ENCODE data around the gene CCDC102A. TPM values are rescaled to one million over a fixed set of nuclear protein-coding genes. Genes with fewer than 3 reads are reported as not detected.

CCDC102A gene
- total RNA-seq, 6 donors from 2014 or later = 8.2 to 41.9 (median 16.5) TPM

- WGBS, 2 donors = 91 to 92% methylated on average over 6 to 8 of the region's 8 CpGs
- no peaks in the 10 kb centered on the region for H3K27me3 ChIP-seq
- no peaks in the 10 kb centered on the region for H3K9me3 ChIP-seq
- ATAC-seq (ENCODE audit: low FRiP score in 2 of 2) (no peak), DNase-seq (no peak)
- TF ChIP-seq EP300 (IDR thresholded peaks at IDR 0.05) (no peak), CTCF (IDR thresholded peaks at IDR 0.05) (no peak), POLR2AphosphoS5 (IDR thresholded peaks at IDR 0.05) (no peak)
- peak overlapping the region in 3 of 4 donors; percentile 83 to 92 (median 86) for H3K4me3 ChIP-seq
- peaks cover 17 to 35% (median 22%) of the 10 kb centered on the region in 4 donors for H3K4me1 ChIP-seq
- H3K27ac ChIP-seq = peak overlapping the region; percentile 7 to 83 (median 80)
- H3K36me3 ChIP-seq = no peaks in the 10 kb centered on the region
Measured at GRCh38 chr16:57486858-57487834, 49.2 kb downstream of the CCDC102A start.

- Histone ChIP-seq H3K36me3 (no peaks in the 10 kb centered on the region), H3K4me3 (peak within 1 kb of the TSS; percentile 77 to 92 (median 84)), H3K27ac (peak within 1 kb of the TSS; percentile 67 to 84 (median 80)), H3K4me1 (peaks cover 17 to 35% (median 22%) of the 10 kb centered on the region in 4 donors), H3K27me3 (no peaks in the 10 kb centered on the region), H3K9me3 (no peaks in the 10 kb centered on the region)
- ATAC-seq (ENCODE audit: low FRiP score in 2 of 2) (peak; percentile 87 to 97), DNase-seq (peak; percentile 81 to 98)
- 3 to 14% methylated on average over 3 to 19 of the region's 73 CpGs for WGBS, 2 donors
- no peak for TF ChIP-seq EP300 (IDR thresholded peaks at IDR 0.05)
- peak in 1 of 6 experiments; percentile 8 for TF ChIP-seq CTCF (IDR thresholded peaks at IDR 0.05)
- peak in 1 of 4 donors; percentile 41 for TF ChIP-seq POLR2A (IDR thresholded peaks at IDR 0.05)
Measured at GRCh38 chr16:57485916-57486857, 50.2 kb downstream of the CCDC102A start, which contains the start of gene DOK4. Gene DOK4, minus strand, starts transcription at chr16:57486493. Its CDS starts 6,986 bp downstream, at chr16:57479507.

DNA sequence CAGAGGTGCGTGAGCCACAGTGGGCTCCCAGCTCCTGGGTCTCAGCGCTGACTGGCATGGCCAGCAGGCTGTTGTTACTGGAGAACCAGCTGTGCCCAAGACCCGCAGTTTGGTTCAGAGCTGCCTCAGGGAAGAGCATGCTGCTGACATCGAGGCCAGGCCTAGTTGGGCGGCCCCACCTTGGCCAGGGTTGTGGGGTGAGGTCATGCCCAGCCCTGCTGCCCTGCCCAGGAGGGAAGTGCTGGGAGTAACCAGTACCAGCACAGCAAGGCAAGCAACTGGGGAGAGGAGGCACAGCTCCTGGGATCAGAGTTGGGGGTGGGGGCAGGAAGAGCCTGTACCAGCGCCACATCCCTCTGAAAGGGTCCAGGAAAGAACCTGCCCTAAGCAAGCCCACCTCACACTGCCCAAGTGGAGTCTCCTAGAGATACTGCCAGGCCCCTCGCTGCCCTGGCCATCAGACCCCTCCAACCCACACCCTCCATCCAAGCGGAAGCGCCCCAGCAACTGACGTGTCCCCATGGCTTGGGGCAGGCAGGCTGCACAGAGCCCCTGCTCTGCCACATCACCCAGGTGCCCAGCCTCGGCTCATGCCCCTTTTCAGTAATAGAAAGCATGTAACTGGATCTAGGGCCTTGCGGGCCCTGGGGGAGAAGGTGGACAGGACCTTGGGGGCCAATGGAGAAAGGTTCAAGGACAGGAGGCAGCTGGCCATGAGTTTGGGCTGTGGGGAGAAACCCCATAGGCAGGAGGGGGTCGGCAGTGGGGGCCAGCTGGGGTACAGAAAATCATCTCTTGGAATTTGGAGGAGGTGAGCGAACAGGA lies 51.1 kb downstream of the CCDC102A start:
- peaks cover 21 to 42% (median 29%) of the 10 kb centered on the region in 4 donors for H3K4me1 ChIP-seq
- no peaks in the 10 kb centered on the region for H3K27me3 ChIP-seq
- H3K9me3 ChIP-seq = no peaks in the 10 kb centered on the region
- TF ChIP-seq EP300 (IDR thresholded peaks at IDR 0.05) (no peak), POLR2AphosphoS5 (IDR thresholded peaks at IDR 0.05) (no peak), CTCF (IDR thresholded peaks at IDR 0.05) (no peak), POLR2A (IDR thresholded peaks at IDR 0.05) (no peak)
- peak; percentile 60 to 67 for DNase-seq
- H3K27ac ChIP-seq = peak overlapping the region; percentile 67 to 84 (median 80)
- H3K36me3 ChIP-seq = no peaks in the 10 kb centered on the region
- 45 to 58% methylated on average over 4 to 12 of the region's 14 CpGs for WGBS, 2 donors
- peak overlapping the region; percentile 77 to 92 (median 84) for H3K4me3 ChIP-seq
- peak; percentile 35 to 46 for ATAC-seq (ENCODE audit: low FRiP score in 2 of 2)

DNA sequence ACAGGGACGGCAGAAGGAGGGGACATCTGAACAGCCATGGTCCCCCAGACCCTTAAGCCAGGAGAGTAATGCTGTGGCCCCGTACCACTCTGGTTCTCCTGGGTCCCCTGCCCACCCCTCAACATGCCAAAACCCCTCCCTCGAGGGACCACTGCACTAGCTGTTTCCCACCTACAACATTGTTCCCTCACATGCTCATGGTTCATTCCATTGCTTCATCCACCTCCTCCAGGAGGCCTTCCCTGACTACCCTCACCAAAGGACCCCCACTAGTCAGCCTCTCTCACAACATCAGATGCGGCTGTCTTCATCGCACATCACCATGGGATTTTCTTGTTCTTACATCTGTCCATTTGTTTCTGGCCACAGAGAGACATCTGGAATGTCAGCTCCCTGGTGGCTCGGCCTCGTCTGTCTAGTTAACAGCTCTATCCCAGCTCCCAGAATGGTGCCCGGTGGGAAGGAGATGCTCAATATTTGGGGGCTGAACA lies 51.8 kb downstream of the CCDC102A start:
- TF ChIP-seq EP300 (IDR thresholded peaks at IDR 0.05) = no peak
- no peak for TF ChIP-seq CTCF (IDR thresholded peaks at IDR 0.05)
- no peak for TF ChIP-seq POLR2AphosphoS5 (IDR thresholded peaks at IDR 0.05)
- no peak for TF ChIP-seq POLR2A (IDR thresholded peaks at IDR 0.05)
- H3K27me3 ChIP-seq = no peaks in the 10 kb centered on the region
- DNase-seq (no peak), ATAC-seq (ENCODE audit: low FRiP score in 2 of 2) (no peak)
- peak overlapping the region in 1 of 4 donors; percentile 92 for H3K4me3 ChIP-seq
- no peaks in the 10 kb centered on the region for H3K36me3 ChIP-seq
- no peaks in the 10 kb centered on the region for H3K9me3 ChIP-seq
- peak overlapping the region in 3 of 4 donors; percentile 77 to 84 (median 83) for H3K27ac ChIP-seq
- 91 to 96% methylated on average over 7 to 8 of the region's 8 CpGs for WGBS, 2 donors
- peaks cover 28 to 49% (median 37%) of the 10 kb centered on the region in 4 donors for H3K4me1 ChIP-seq

All from upper lobe of left lung (tissue), 6 donors.